Ascending aorta (tissue), 2 donors: ENCODE results near the gene ZNF280B. TPM values are rescaled to one million over a fixed set of nuclear protein-coding genes. Genes with fewer than 3 reads are reported as not detected.
"Not testable (repeated sequence)": the region's sequence is repeated elsewhere in the genome, so short reads cannot be mapped to it uniquely, and the experiment has no call there.

ENCODE experiments used
- DNase-seq, 2 donors: peaks; one replicate each; pipeline ENCODE4 v3.0.0-alpha.2; 2019; ENCODE audit warnings: low spot score in 2 of 2
- H3K27ac ChIP-seq, 2 donors: fragments of 200-600 bp; sonication (generic); one replicate each; pipeline ENCODE4 v1.5.1; 2016 to 2017; ENCODE audit warnings: mild to moderate bottlenecking in 1 of 2
- H3K27me3 ChIP-seq: fragments of 200-600 bp; sonication (generic); one replicate; pipeline ENCODE4 v1.5.1; 2017
- H3K36me3 ChIP-seq, 2 donors: fragments of 200-600 bp; sonication (generic); one replicate each; pipeline ENCODE4 v1.5.1; 2016
- H3K4me1 ChIP-seq, 2 donors: fragments of 200-600 bp; sonication (generic); one replicate each; pipeline ENCODE4 v1.5.1; 2016 to 2017; ENCODE audit warnings: mild to moderate bottlenecking in 1 of 2
- H3K4me3 ChIP-seq, 2 donors: fragments of 200-600 bp; sonication (generic); one replicate each; pipeline ENCODE4 v1.5.1; 2016 to 2017; ENCODE audit warnings: mild to moderate bottlenecking in 1 of 2
- H3K9me3 ChIP-seq, 2 donors: fragments of 200-600 bp; sonication (generic); one replicate each; pipeline ENCODE4 v1.5.1; 2016
- intact Hi-C: fragments of 100-400 bp; cut with DNase I; formaldehyde crosslinking; loops from one replicate; pipeline ENCODE4 v1.15.1; 2023
- total RNA-seq: library from RNA; depleted of rRNA; stranded (reverse); fragments of >200 nt; gene quantifications from one replicate; pipeline ENCODE4 v1.1.0, GENCODE V29; 2016
- TF ChIP-seq, protein P1 (sequence below), 3 experiments: fragments of 200-600 bp in 2 of 3; fragments of 450-650 bp in 1 of 3; sonication (generic) in 2 of 3; IDR thresholded peaks; one replicate each; pipeline ENCODE4 v1.5.1; 2016 to 2019; ENCODE audit warnings: antibody characterized with exemption in 3 of 3, mild to moderate bottlenecking in 1 of 3, moderate library complexity in 1 of 3

The ZNF280B gene
- total RNA-seq, 1 donor from 2014 or later, result not detected

DNA sequence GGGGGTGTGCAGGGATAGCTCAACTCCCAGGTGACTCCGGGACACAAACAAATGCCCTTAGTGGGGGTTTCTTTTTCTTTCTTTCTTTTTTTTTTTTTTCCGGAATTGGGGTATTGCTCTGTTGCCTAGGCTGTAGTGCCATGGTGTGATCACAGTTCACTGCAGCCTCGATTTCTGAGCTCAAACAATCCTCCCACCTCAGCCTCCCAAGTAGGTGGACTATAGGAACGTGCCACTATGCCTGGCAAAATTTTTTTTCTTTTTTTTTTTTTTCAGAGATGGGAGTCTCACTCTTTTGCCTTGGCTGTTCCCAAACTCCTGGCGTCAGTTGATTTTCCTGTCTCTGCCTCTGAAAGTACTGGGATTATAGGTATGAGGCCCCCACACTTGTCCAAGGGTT is 25.3 kb upstream of the ZNF280B start:
- Histone ChIP-seq H3K4me3 (no peak overlapping the region), H3K27me3 (no peaks in the 10 kb centered on the region), H3K9me3 (no peaks in the 10 kb centered on the region), H3K4me1 (no peaks in the 10 kb centered on the region), H3K27ac (no peak overlapping the region), H3K36me3 (no peaks in the 10 kb centered on the region)
- intact Hi-C loops, result no loop called here
- TF ChIP-seq, protein P1, sequence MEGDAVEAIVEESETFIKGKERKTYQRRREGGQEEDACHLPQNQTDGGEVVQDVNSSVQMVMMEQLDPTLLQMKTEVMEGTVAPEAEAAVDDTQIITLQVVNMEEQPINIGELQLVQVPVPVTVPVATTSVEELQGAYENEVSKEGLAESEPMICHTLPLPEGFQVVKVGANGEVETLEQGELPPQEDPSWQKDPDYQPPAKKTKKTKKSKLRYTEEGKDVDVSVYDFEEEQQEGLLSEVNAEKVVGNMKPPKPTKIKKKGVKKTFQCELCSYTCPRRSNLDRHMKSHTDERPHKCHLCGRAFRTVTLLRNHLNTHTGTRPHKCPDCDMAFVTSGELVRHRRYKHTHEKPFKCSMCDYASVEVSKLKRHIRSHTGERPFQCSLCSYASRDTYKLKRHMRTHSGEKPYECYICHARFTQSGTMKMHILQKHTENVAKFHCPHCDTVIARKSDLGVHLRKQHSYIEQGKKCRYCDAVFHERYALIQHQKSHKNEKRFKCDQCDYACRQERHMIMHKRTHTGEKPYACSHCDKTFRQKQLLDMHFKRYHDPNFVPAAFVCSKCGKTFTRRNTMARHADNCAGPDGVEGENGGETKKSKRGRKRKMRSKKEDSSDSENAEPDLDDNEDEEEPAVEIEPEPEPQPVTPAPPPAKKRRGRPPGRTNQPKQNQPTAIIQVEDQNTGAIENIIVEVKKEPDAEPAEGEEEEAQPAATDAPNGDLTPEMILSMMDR (IDR thresholded peaks at IDR 0.05), result no peak
- no peak for DNase-seq

DNA sequence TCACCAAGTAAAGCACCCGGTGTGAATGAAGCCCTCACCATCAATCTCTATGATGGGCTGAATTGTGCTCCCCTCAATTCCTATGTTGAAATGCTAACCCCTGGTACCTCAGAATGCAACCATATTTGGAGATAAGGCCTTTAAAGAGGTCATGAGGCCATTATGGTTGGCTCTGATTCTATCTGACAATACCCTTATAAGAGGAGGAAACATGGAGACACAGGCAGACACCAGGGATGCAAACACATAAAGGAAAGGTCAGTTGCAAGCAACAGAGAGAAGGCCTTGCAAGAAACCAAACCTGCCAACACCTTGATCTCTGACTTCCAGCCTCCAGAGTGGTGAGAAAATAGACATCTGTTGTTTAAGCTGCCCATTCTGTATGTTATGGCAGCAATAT is 24.9 kb upstream of the ZNF280B start:
- no peak for DNase-seq
- Histone ChIP-seq H3K4me1 (no peaks in the 10 kb centered on the region), H3K27me3 (no peaks in the 10 kb centered on the region), H3K4me3 (no peak overlapping the region), H3K27ac (no peak overlapping the region), H3K36me3 (no peaks in the 10 kb centered on the region), H3K9me3 (no peaks in the 10 kb centered on the region)
- intact Hi-C loops, result no loop called here
- TF ChIP-seq, protein P1 (IDR thresholded peaks at IDR 0.05), result no peak

DNA sequence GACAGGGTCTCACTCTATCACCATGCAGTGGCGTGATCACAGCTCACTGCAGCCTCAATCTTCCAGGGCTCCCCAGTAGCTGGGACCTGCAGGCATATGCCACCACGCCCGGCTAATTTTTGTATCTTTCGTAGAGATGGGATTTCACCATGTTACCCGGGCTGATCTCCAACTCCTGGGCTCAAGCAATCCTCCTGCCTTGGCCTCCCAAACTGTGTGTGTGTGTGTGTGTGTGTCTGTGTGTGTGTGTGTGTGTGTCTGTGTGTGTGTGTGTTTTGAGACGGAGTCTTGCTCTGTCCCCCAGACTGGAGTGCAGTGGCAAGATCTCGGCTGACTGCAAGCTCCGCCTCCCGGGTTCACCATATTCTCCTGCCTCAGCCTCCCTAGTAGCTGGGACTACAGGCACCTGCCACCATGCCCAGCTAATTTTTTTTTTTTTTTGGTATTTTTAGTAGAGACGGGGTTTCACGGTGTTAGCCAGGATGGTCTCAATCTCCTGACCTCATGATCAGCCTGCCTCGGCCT is 24.1 kb upstream of the ZNF280B start:
- intact Hi-C loops, H3K27me3 ChIP-seq, H3K4me3 ChIP-seq, H3K36me3 ChIP-seq, H3K4me1 ChIP-seq, H3K9me3 ChIP-seq, H3K27ac ChIP-seq, DNase-seq: not testable (repeated sequence)

DNA sequence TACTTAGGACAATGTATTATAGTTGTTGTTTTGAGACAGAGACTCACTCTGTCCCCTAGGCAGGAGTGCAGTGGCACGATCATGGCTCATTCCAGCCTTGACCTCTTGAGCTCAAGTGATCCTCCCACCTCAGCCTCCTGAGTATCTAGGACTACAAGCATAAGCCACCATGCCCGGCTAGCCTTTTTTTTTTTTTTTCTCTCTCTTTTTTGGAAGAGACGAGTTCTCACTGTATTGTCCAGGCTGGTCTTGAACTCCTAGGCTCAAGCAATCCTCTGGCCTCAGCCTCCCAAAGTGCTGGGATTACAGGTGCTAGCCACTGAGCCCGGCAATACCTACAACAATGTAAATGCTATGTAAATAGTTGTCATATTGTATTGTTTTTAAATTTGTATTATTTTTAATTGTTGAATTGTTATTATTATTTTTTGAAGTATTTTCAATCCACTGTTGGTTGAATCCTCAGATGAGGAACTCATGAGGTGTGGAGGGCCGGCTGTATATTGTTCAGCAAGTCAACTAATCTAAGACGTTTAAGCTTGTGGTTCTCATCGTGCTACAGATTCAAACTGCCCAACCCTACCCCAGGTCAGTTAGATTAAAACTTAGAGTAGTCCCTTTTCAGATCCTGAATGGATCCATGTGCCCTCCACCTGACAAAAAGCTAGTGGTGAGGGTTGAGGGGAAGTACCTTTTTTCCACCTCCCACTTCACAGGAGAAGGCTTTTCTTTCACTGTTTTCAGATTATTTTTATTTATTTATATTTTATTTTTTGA is 23.4 kb upstream of the ZNF280B start:
- intact Hi-C loops, result no loop called here
- Histone ChIP-seq H3K9me3 (no peaks in the 10 kb centered on the region), H3K27ac (no peak overlapping the region), H3K4me1 (no peaks in the 10 kb centered on the region), H3K36me3 (no peaks in the 10 kb centered on the region), H3K4me3 (no peak overlapping the region), H3K27me3 (no peaks in the 10 kb centered on the region)
- DNase-seq, result no peak
- TF ChIP-seq, protein P1 (IDR thresholded peaks at IDR 0.05), result no peak

DNA sequence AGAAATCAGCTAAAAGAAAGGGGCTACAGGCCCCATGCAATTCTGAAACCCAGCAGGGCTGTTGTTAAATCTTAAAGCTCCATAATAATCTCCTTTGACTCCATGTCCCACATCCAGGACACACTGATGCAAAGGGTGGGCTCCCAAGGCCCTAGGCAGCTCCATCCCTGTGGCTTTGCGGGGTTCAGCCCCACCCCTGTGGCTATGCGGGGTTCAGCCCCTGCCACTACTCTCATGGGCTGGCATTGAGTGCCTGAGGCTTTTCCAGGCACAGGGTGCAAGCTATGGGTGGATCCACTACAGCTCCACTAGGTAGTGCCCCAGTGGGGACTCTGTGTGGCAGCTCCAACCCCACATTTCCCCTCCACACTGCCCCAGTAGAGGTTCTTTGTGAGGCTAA is 20.2 kb upstream of the ZNF280B start:
- Histone ChIP-seq H3K27me3 (no peaks in the 10 kb centered on the region), H3K36me3 (no peaks in the 10 kb centered on the region), H3K4me3 (no peak overlapping the region), H3K27ac (no peak overlapping the region), H3K9me3 (no peaks in the 10 kb centered on the region), H3K4me1 (no peaks in the 10 kb centered on the region)
- TF ChIP-seq, protein P1 (IDR thresholded peaks at IDR 0.05), result no peak
- intact Hi-C loops, result no loop called here
- DNase-seq, result no peak

DNA sequence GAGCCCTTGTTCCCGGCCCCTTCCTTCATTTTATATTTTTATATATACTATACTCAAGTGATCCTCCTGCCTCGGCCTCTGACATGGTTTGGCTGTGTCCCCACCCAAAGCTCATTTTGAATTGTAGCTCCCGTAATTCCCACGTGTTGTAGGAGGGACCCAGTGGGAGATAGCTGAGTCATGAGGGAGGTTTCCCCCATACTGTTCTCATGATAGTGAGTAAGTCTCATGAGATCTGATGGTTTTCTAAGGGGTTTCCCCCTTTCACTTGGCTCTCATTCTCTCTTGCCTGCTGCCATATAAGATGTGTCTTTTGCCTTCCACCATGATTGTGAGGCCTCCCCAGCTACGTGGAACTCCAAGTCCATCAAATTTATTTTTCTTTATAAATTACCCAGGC is 18.8 kb upstream of the ZNF280B start:
- Histone ChIP-seq H3K27ac (no peak overlapping the region), H3K27me3 (no peaks in the 10 kb centered on the region), H3K4me3 (no peak overlapping the region), H3K4me1 (no peaks in the 10 kb centered on the region), H3K9me3 (no peaks in the 10 kb centered on the region), H3K36me3 (no peaks in the 10 kb centered on the region)
- intact Hi-C loops, result no loop called here
- DNase-seq, result no peak
- TF ChIP-seq, protein P1 (IDR thresholded peaks at IDR 0.05), result no peak
